Ishikawa (cell line): ENCODE measurements around the gene BEND7.
A peak's percentile ranks its signal among the peaks of the same experiment; 100 is the strongest.

Experiments used
- NFIC ChIP-seq: IDR thresholded peaks from 2 replicates; pipeline ENCODE4 v1.6.1; 2012
- RAD21 ChIP-seq: IDR thresholded peaks from 2 replicates; pipeline ENCODE4 v1.6.1; 2012; ENCODE audit warnings: low read depth
- TCF12 ChIP-seq: IDR thresholded peaks from 2 replicates; pipeline ENCODE4 v1.6.1; 2012; ENCODE audit warnings: low read depth
- YY1 ChIP-seq: IDR thresholded peaks from 2 replicates; pipeline ENCODE4 v1.6.1; 2012; ENCODE audit warnings: low read depth
- TF ChIP-seq, protein P1 (sequence below): IDR thresholded peaks from 2 replicates; pipeline ENCODE4 v1.6.1; 2012; ENCODE audit warnings: low read depth, mild to moderate bottlenecking

DNA sequence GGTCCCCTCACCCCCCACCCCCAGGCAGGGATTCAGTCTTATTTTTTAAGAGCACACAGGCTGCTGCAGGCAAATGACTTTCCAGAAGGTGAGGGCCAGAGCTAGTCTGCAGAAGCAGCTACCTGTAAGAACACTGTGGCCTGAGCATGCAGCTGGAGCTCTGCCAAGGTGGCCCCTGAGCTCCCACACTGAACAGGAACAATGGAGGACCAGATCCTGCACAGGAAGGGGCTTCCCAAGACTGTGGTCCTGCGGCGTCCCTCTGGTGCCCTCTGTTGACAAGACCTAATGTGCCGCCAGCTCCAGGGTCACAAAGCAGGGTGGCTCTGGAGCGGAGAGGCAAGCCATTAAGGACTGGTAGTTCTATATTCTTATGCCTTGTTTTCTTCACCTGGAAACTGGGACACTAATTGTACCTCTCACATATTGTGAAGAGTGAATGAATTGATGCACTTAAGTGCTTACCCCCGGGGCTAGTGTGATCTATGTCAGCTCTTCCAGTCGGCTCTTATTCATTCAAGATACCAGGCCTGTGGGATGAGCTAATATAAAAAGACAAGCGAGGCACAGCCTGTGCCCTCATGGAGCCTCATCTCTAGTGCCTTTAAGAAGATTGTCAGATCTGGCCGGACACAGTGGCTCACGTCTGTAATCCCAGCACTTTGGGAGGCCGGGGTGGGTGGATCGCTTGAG, 8.0 kb upstream of the BEND7 start:
- TF ChIP-seq RAD21 (peak; percentile 67), TCF12 (no peak), YY1 (no peak), NFIC (no peak)
- TF ChIP-seq, protein P1, sequence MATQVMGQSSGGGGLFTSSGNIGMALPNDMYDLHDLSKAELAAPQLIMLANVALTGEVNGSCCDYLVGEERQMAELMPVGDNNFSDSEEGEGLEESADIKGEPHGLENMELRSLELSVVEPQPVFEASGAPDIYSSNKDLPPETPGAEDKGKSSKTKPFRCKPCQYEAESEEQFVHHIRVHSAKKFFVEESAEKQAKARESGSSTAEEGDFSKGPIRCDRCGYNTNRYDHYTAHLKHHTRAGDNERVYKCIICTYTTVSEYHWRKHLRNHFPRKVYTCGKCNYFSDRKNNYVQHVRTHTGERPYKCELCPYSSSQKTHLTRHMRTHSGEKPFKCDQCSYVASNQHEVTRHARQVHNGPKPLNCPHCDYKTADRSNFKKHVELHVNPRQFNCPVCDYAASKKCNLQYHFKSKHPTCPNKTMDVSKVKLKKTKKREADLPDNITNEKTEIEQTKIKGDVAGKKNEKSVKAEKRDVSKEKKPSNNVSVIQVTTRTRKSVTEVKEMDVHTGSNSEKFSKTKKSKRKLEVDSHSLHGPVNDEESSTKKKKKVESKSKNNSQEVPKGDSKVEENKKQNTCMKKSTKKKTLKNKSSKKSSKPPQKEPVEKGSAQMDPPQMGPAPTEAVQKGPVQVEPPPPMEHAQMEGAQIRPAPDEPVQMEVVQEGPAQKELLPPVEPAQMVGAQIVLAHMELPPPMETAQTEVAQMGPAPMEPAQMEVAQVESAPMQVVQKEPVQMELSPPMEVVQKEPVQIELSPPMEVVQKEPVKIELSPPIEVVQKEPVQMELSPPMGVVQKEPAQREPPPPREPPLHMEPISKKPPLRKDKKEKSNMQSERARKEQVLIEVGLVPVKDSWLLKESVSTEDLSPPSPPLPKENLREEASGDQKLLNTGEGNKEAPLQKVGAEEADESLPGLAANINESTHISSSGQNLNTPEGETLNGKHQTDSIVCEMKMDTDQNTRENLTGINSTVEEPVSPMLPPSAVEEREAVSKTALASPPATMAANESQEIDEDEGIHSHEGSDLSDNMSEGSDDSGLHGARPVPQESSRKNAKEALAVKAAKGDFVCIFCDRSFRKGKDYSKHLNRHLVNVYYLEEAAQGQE, result no peak
